ENCODE results near the gene ZNF133.

- TF ChIP-seq POLR2AphosphoS5 (IDR thresholded peaks at IDR 0.05), result no peak
- TF ChIP-seq CTCF (IDR thresholded peaks at IDR 0.05), result no peak
- no peak for TF ChIP-seq POLR2A (IDR thresholded peaks at IDR 0.05)
- TF ChIP-seq EP300 (IDR thresholded peaks at IDR 0.05), result no peak
Measured at GRCh38 chr20:18289306-18289705, 979 bp downstream of the ZNF133 start.
